ENCODE data around the gene SPON2.

- TF ChIP-seq, protein P1, sequence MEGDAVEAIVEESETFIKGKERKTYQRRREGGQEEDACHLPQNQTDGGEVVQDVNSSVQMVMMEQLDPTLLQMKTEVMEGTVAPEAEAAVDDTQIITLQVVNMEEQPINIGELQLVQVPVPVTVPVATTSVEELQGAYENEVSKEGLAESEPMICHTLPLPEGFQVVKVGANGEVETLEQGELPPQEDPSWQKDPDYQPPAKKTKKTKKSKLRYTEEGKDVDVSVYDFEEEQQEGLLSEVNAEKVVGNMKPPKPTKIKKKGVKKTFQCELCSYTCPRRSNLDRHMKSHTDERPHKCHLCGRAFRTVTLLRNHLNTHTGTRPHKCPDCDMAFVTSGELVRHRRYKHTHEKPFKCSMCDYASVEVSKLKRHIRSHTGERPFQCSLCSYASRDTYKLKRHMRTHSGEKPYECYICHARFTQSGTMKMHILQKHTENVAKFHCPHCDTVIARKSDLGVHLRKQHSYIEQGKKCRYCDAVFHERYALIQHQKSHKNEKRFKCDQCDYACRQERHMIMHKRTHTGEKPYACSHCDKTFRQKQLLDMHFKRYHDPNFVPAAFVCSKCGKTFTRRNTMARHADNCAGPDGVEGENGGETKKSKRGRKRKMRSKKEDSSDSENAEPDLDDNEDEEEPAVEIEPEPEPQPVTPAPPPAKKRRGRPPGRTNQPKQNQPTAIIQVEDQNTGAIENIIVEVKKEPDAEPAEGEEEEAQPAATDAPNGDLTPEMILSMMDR (IDR thresholded peaks at IDR 0.05) = no peak
- no peak for TF ChIP-seq EZH2 (IDR thresholded peaks at IDR 0.05)
- TF ChIP-seq EZH2phosphoT487 (IDR thresholded peaks at IDR 0.05) = no peak
These were observed 5.1 kb upstream of the SPON2 start for GRCh38 chr4:1177274-1178141.

All from neural progenitor cell (in vitro differentiated cells).